IMR-90 (cell line): ENCODE measurements around the gene KDR. TPM values are rescaled to one million over a fixed set of nuclear protein-coding genes. Genes with fewer than 3 reads are reported as not detected.

Source experiments
- ATAC-seq: fragments of 200-7000 bp; cut with Tn5 transposase; 2 replicates; pipeline ENCODE4 v1.9.1; 2020; ENCODE audit warnings: low read depth, mild to moderate bottlenecking, moderate library complexity
- BruUV-seq: library from RNA; stranded (reverse); fragments of 400-500 nt; replicated peaks from 2 replicates; lab custom pipeline; 2021; lab: Mats Ljungman, UMichigan
- CTCF ChIA-PET: fragments of 300-600 bp; formaldehyde crosslinking; extraction: SDS; loops from one replicate; lab custom pipeline; 2021; ENCODE audit warnings: antibody characterized with exemption; lab: Yijun Ruan, JAX
- POLR2A ChIA-PET: fragments of 300-600 bp; sonication (Branson Sonifier 250); formaldehyde crosslinking; loops from one replicate; lab custom pipeline; 2022; ENCODE audit warnings: antibody characterized with exemption; ENCODE audit not compliant: unreplicated experiment; lab: Charles Lee
- DNase-seq: peaks from one replicate; pipeline ENCODE4 v3.0.0; 2013
- H2AFZ ChIP-seq: replicated peaks from 2 replicates; pipeline ENCODE3; 2013; ENCODE audit warnings: low read length, mild to moderate bottlenecking; ENCODE audit not compliant: poor library complexity
- H2AK5ac ChIP-seq: 2 replicates; pipeline ENCODE4 v1.6.1; 2013; ENCODE audit warnings: low read depth, low read length, inconsistent platforms
- H2AK9ac ChIP-seq: replicated peaks from 2 replicates; pipeline ENCODE3; 2013; ENCODE audit warnings: mild to moderate bottlenecking, low read depth, low read length, moderate library complexity; ENCODE audit not compliant: poor library complexity
- H2BK120ac ChIP-seq: 2 replicates; pipeline ENCODE4 v1.6.1; 2013; ENCODE audit warnings: low read depth, low read length, inconsistent platforms
- H2BK15ac ChIP-seq: 3 replicates; pipeline ENCODE4 v1.6.1; 2013; ENCODE audit warnings: low read depth, low read length, inconsistent platforms
- H2BK20ac ChIP-seq: 2 replicates; pipeline ENCODE4 v1.6.1; 2013; ENCODE audit warnings: low read depth, mild to moderate bottlenecking, inconsistent platforms, low read length, moderate library complexity
- H2BK5ac ChIP-seq: 2 replicates; pipeline ENCODE4 v1.6.1; 2013; ENCODE audit warnings: mild to moderate bottlenecking, low read depth, low read length, inconsistent platforms; ENCODE audit not compliant: poor library complexity, severe bottlenecking
- H3K14ac ChIP-seq: replicated peaks from 2 replicates; pipeline ENCODE4 v1.6.1; 2013; ENCODE audit warnings: low read depth, low read length, inconsistent platforms
- H3K18ac ChIP-seq: 2 replicates; pipeline ENCODE4 v1.6.1; 2013; ENCODE audit warnings: low read depth, low read length, control low read depth
- H3K23ac ChIP-seq: 2 replicates; pipeline ENCODE4 v1.6.1; 2013; ENCODE audit warnings: low read depth, low read length, inconsistent platforms
- H3K27ac ChIP-seq: 2 replicates; pipeline ENCODE4 v1.5.1; 2013; ENCODE audit warnings: mild to moderate bottlenecking, control low read depth, low read length; ENCODE audit not compliant: insufficient read depth
- H3K27me3 ChIP-seq: 2 replicates; pipeline ENCODE4 v1.6.1; 2013; ENCODE audit warnings: low read length; ENCODE audit not compliant: control insufficient read depth, insufficient read depth
- H3K36me3 ChIP-seq: 2 replicates; pipeline ENCODE4 v1.6.1; 2013; ENCODE audit warnings: low read length, mixed read lengths; ENCODE audit not compliant: control insufficient read depth, insufficient read depth
- H3K4ac ChIP-seq: 2 replicates; pipeline ENCODE4 v1.6.1; 2013; ENCODE audit warnings: low read depth, low read length, inconsistent platforms
- H3K4me1 ChIP-seq: 2 replicates; pipeline ENCODE4 v1.6.1; 2013; ENCODE audit warnings: low read length, mixed read lengths; ENCODE audit not compliant: control insufficient read depth, insufficient read depth
- H3K4me2 ChIP-seq: 2 replicates; pipeline ENCODE4 v1.6.1; 2013; ENCODE audit warnings: low read depth, mild to moderate bottlenecking, control low read depth, low read length, moderate library complexity
- H3K4me3 ChIP-seq: 2 replicates; pipeline ENCODE4 v1.5.1; 2013; ENCODE audit warnings: low read depth, mild to moderate bottlenecking, control low read depth, low read length, moderate library complexity; ENCODE audit not compliant: insufficient read depth
- H3K56ac ChIP-seq: 2 replicates; pipeline ENCODE4 v1.6.1; 2013; ENCODE audit warnings: low read length, inconsistent platforms; ENCODE audit not compliant: insufficient read depth; ENCODE audit errors: extremely low read depth
- H3K79me1 ChIP-seq, 2 experiments: 2 replicates each; pipeline ENCODE4 v1.6.1; 2013; ENCODE audit warnings: low read length in 2 of 2, inconsistent platforms in 1 of 2, low read depth in 1 of 2
- H3K9ac ChIP-seq: 2 replicates; pipeline ENCODE4 v1.6.1; 2013; ENCODE audit warnings: low read depth, low read length, control low read depth
- H3K9me1 ChIP-seq: 2 replicates; pipeline ENCODE4 v1.6.1; 2013; ENCODE audit warnings: low read length, inconsistent platforms; ENCODE audit not compliant: insufficient read depth
- H3K9me3 ChIP-seq: 2 replicates; pipeline ENCODE4 v1.6.1; 2013; ENCODE audit warnings: low read length; ENCODE audit not compliant: control insufficient read depth, insufficient read depth
- H4K20me1 ChIP-seq: 2 replicates; pipeline ENCODE4 v1.6.1; 2013; ENCODE audit warnings: low read length, inconsistent platforms; ENCODE audit not compliant: insufficient read depth
- H4K5ac ChIP-seq: 2 replicates; pipeline ENCODE4 v1.6.1; 2013; ENCODE audit warnings: mild to moderate bottlenecking, low read depth, low read length, control low read depth
- H4K8ac ChIP-seq, 2 experiments: 2 replicates each; pipeline ENCODE4 v1.6.1; 2013; ENCODE audit warnings: low read depth in 2 of 2, low read length in 2 of 2, control low read depth in 1 of 2, inconsistent platforms in 1 of 2
- H4K91ac ChIP-seq: 2 replicates; pipeline ENCODE4 v1.6.1; 2013; ENCODE audit warnings: low read depth, low read length, inconsistent platforms; ENCODE audit not compliant: insufficient read depth
- BHLHE40 ChIP-seq: fragments of 150-350 bp; IDR thresholded peaks from 2 replicates; pipeline ENCODE4 v1.6.1; 2016; ENCODE audit warnings: mild to moderate bottlenecking, low read depth, low read length
- CEBPB ChIP-seq: IDR thresholded peaks from 2 replicates; pipeline ENCODE4 v1.6.1; 2012; ENCODE audit warnings: low read depth, low read length, improper control_type of control experiment
- CHD1 ChIP-seq: IDR thresholded peaks from 2 replicates; pipeline ENCODE4 v1.6.1; 2012; ENCODE audit warnings: low read depth, low read length, improper control_type of control experiment
- FOS ChIP-seq: fragments of 150-350 bp; IDR thresholded peaks from 2 replicates; pipeline ENCODE4 v1.6.1; 2016; ENCODE audit warnings: low read depth, low read length
- MAFK ChIP-seq: IDR thresholded peaks from 2 replicates; pipeline ENCODE4 v1.6.1; 2012; ENCODE audit warnings: low read depth, low read length, improper control_type of control experiment
- MAZ ChIP-seq: IDR thresholded peaks from 2 replicates; pipeline ENCODE4 v1.6.1; 2012; ENCODE audit warnings: low read depth, mild to moderate bottlenecking, low read length, improper control_type of control experiment, moderate library complexity, borderline replicate concordance
- MXI1 ChIP-seq: IDR thresholded peaks from 2 replicates; pipeline ENCODE4 v1.6.1; 2012; ENCODE audit warnings: low read depth, mild to moderate bottlenecking, low read length, moderate library complexity, borderline replicate concordance
- NFE2L2 ChIP-seq: fragments of 150-350 bp; IDR thresholded peaks from 2 replicates; pipeline ENCODE4 v1.6.1; 2016; ENCODE audit warnings: low read depth, mild to moderate bottlenecking, low read length
- POLR2A ChIP-seq: IDR thresholded peaks from 2 replicates; pipeline ENCODE4 v1.6.1; 2012; ENCODE audit warnings: mild to moderate bottlenecking, low read depth, low read length
- RAD21 ChIP-seq: IDR thresholded peaks from 2 replicates; pipeline ENCODE4 v1.6.1; 2012; ENCODE audit warnings: low read length, improper control_type of control experiment
- RCOR1 ChIP-seq: IDR thresholded peaks from 2 replicates; pipeline ENCODE4 v1.6.1; 2012; ENCODE audit warnings: mild to moderate bottlenecking, low read length, improper control_type of control experiment; ENCODE audit not compliant: insufficient replicate concordance
- SMC3 ChIP-seq: fragments of 150-350 bp; IDR thresholded peaks from 2 replicates; pipeline ENCODE4 v1.6.1; 2016; ENCODE audit warnings: low read depth, mild to moderate bottlenecking, antibody characterized with exemption, low read length, moderate library complexity
- WGBS, 2 experiments: methylation state at CpG; one replicate each; pipeline versions ENCODE4 v1.1.5 to v1.1.7; 2013; ENCODE audit warnings: missing lambda C conversion rate in 2 of 2; ENCODE audit not compliant: insufficient read length in 1 of 2; ENCODE audit errors: extremely low coverage in 2 of 2; 5-methylcytosine and 5-hydroxymethylcytosine counted together
- dilution Hi-C: fragments of 300-500 bp; cut with HindIII; formaldehyde crosslinking; loops from one replicate; pipeline ENCODE4 v1.14.3; 2018; ENCODE audit warnings: low sequenced_read_pairs; ENCODE audit not compliant: unreplicated experiment
- in situ Hi-C: fragments of 300-500 bp; cut with MboI; formaldehyde crosslinking; loops from 3 replicates; pipeline ENCODE4 v1.14.3; 2019; ENCODE audit warnings: low sequenced_read_pairs, inconsistent platforms, mixed read lengths
- intact Hi-C: fragments of 100-400 bp; cut with micrococcal nuclease; formaldehyde crosslinking; loops from 2 replicates; pipeline ENCODE4 v1.10.0; 2022
- polyA plus RNA-seq, 3 experiments: library from polyadenylated mRNA; depleted of rRNA; stranded (reverse); fragments of >200 nt; gene quantifications; 2 replicates each; pipeline ENCODE4 v1.2.3, GENCODE V29; 2012; ENCODE audit warnings: low replicate concordance in 1 of 3
- total RNA-seq: library from RNA; depleted of rRNA; stranded (reverse); fragments of >200 nt; gene quantifications from 2 replicates; pipeline ENCODE4 v1.2.3, GENCODE V29; 2012
- TF ChIP-seq, protein P1 (sequence below): conservative IDR thresholded peaks from 2 replicates; pipeline ENCODE4 v1.5.1; 2012; ENCODE audit warnings: mild to moderate bottlenecking, low read depth, low read length, improper control_type of control experiment
- TF ChIP-seq, protein P2 (sequence below): fragments of 150-350 bp; IDR thresholded peaks from 2 replicates; pipeline ENCODE4 v1.6.1; 2016; ENCODE audit warnings: low read depth, mild to moderate bottlenecking, low read length, moderate library complexity, borderline replicate concordance

Gene KDR
- total and polyA plus RNA-seq, 2 of the 4 experiments (the other 2 are of a cell fraction) = not detected

GRCh38 chr4:55077577-55077976, 47.8 kb downstream of the KDR start:
- DNase-seq = no peak
- H4K91ac ChIP-seq = no peak overlapping the region
- intact Hi-C loops (no loop called here), dilution Hi-C loops (no loop called here), in situ Hi-C loops (no loop called here)
- no peak overlapping the region for H2AFZ ChIP-seq
- no peak overlapping the region for H3K23ac ChIP-seq
- ATAC-seq = no peak
- no peaks in the 10 kb centered on the region for H3K9me3 ChIP-seq
- ChIA-PET CTCF (no interaction called here), POLR2A (no interaction called here)
- TF ChIP-seq NFE2L2 (no peak), MAZ (no peak), MXI1 (no peak), CHD1 (no peak), FOS (no peak), RCOR1 (no peak), SMC3 (no peak), RAD21 (no peak), POLR2A (no peak), BHLHE40 (no peak), MAFK (no peak), CEBPB (no peak)
- TF ChIP-seq, protein P1, sequence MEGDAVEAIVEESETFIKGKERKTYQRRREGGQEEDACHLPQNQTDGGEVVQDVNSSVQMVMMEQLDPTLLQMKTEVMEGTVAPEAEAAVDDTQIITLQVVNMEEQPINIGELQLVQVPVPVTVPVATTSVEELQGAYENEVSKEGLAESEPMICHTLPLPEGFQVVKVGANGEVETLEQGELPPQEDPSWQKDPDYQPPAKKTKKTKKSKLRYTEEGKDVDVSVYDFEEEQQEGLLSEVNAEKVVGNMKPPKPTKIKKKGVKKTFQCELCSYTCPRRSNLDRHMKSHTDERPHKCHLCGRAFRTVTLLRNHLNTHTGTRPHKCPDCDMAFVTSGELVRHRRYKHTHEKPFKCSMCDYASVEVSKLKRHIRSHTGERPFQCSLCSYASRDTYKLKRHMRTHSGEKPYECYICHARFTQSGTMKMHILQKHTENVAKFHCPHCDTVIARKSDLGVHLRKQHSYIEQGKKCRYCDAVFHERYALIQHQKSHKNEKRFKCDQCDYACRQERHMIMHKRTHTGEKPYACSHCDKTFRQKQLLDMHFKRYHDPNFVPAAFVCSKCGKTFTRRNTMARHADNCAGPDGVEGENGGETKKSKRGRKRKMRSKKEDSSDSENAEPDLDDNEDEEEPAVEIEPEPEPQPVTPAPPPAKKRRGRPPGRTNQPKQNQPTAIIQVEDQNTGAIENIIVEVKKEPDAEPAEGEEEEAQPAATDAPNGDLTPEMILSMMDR = no peak
- TF ChIP-seq, protein P2, sequence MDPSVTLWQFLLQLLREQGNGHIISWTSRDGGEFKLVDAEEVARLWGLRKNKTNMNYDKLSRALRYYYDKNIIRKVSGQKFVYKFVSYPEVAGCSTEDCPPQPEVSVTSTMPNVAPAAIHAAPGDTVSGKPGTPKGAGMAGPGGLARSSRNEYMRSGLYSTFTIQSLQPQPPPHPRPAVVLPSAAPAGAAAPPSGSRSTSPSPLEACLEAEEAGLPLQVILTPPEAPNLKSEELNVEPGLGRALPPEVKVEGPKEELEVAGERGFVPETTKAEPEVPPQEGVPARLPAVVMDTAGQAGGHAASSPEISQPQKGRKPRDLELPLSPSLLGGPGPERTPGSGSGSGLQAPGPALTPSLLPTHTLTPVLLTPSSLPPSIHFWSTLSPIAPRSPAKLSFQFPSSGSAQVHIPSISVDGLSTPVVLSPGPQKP = no peak
- BruUV-seq = no TSS peak
- H3K4me1 ChIP-seq = no peaks in the 10 kb centered on the region
- H2AK5ac ChIP-seq = no peak overlapping the region
- no peak overlapping the region for H4K8ac ChIP-seq
- WGBS, 2 experiments = no CpG with 5 or more reads among the region's 2 CpGs
- H2AK9ac ChIP-seq = no peak overlapping the region
- H3K4me3 ChIP-seq = no peak overlapping the region
- H3K9ac ChIP-seq = no peak overlapping the region
- H3K4ac ChIP-seq = no peak overlapping the region
- H3K18ac ChIP-seq = no peak overlapping the region
- no peaks in the 10 kb centered on the region for H3K79me1 ChIP-seq
- H2BK20ac ChIP-seq = no peak overlapping the region
- peak overlapping the region; percentile 45 for H2BK5ac ChIP-seq
- H3K36me3 ChIP-seq = no peaks in the 10 kb centered on the region
- H3K27me3 ChIP-seq = peaks cover 5% of the 10 kb centered on the region
- no peaks in the 10 kb centered on the region for H4K20me1 ChIP-seq
- H4K5ac ChIP-seq = no peak overlapping the region
- H3K14ac ChIP-seq = no peak overlapping the region
- H3K27ac ChIP-seq = no peak overlapping the region
- H2BK120ac ChIP-seq = no peak overlapping the region
- H3K56ac ChIP-seq = no peak overlapping the region
- H2BK15ac ChIP-seq = no peak overlapping the region
- no peaks in the 10 kb centered on the region for H3K9me1 ChIP-seq
- H3K4me2 ChIP-seq = no peak overlapping the region
